ENCODE results near the gene C3orf20.

DNA sequence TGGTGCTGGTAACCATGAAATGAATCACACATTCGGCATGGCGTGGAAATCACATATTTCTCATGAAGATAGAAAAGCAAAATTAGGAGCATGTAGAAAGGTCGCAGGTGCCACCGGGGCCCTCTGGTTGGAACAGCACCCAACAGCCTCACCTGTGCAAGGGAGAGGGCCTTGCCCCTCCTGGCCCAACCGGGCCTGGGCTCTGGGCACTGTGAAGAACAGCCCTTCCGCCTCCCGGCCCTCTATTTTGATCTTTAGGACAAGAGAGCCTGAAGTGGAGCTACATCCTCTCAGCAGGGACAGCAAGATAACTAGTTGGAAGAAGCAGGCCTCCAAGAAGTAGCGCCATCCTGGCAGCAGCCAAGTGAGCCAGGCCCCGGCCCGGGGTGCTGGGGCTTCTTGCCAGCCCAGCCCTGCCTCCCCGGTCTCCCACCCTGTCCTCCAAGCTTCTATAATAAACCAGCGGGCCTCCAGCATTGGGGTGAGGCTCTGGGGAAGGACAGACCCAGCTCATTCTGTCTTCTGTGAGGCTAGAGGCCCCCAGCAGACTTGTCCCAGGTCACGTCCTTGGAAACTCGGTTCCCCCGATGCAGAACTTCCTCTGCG lies 97.7 kb downstream of the C3orf20 start:
- TF ChIP-seq, protein P1, sequence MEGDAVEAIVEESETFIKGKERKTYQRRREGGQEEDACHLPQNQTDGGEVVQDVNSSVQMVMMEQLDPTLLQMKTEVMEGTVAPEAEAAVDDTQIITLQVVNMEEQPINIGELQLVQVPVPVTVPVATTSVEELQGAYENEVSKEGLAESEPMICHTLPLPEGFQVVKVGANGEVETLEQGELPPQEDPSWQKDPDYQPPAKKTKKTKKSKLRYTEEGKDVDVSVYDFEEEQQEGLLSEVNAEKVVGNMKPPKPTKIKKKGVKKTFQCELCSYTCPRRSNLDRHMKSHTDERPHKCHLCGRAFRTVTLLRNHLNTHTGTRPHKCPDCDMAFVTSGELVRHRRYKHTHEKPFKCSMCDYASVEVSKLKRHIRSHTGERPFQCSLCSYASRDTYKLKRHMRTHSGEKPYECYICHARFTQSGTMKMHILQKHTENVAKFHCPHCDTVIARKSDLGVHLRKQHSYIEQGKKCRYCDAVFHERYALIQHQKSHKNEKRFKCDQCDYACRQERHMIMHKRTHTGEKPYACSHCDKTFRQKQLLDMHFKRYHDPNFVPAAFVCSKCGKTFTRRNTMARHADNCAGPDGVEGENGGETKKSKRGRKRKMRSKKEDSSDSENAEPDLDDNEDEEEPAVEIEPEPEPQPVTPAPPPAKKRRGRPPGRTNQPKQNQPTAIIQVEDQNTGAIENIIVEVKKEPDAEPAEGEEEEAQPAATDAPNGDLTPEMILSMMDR (conservative IDR thresholded peaks at IDR 0.05), result no peak
- no peak for TF ChIP-seq ZFX (IDR thresholded peaks at IDR 0.05)
